ENCODE results near the gene AGAP4. TPM values are rescaled to one million over a fixed set of nuclear protein-coding genes. Genes with fewer than 3 reads are reported as not detected.
"Not testable (repeated sequence)": the region's sequence is repeated elsewhere in the genome, so short reads cannot be mapped to it uniquely, and the experiment has no call there.

The AGAP4 gene
- total RNA-seq, 1 donor from 2014 or later = 9.2 TPM

- H3K4me3 ChIP-seq (ENCODE audit: low read depth, low read length) = no peak overlapping the region
- no peak for TF ChIP-seq CTCF (conservative IDR thresholded peaks at IDR 0.05; ENCODE audit: low read depth, low read length)
- DNase-seq (ENCODE audit: low read depth) = no peak
Observed at GRCh38 chr10:45817130-45817859, 30.0 kb downstream of the AGAP4 start.

DNA sequence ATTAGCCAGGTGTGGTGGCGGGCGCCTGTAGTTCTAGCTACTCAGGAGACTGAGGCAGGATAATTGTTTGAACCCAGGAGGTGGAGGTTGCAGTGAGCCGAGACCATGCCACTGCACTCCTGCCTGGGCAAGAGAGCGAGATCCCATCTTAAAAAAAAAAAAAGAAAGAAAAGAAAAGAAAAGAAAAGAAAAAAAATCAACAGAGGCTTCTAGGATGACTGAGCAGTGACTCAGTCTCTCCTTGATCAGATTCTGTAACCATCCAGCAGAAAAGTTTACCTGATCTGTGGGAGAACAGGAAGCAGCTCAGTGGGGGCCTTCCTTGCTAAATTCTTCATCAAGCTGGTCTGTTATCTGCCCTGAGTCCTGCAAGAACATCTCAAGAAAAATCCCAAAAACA, 33.2 kb downstream of the AGAP4 start:
- DNase-seq (ENCODE audit: low read depth) = peak; percentile 16
- H3K4me3 ChIP-seq (ENCODE audit: low read depth, low read length) = not testable (repeated sequence)

GRCh38 chr10:45812959-45813358, 34.3 kb downstream of the AGAP4 start:
- not testable (repeated sequence) for DNase-seq (ENCODE audit: low read depth); H3K4me3 ChIP-seq (ENCODE audit: low read depth, low read length)

DNA sequence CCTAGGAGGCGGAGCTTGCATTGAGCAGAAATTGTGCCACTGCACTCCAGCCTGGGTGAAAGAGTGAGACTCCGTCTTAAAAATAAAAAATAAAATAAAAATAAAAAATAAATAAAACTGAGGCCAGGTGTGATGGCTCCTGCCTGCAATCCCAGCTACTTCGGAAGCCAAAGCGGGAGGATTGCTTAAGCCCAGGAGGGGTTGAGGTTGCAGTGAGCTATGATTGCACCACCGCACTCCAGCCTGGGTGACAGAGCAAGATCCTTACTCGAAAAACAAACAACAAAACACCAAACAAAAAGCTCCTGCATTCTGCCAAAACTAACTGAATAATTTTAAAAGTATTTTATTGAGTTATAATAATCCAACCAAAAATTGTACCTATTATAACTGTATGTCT, 36.2 kb downstream of the AGAP4 start:
- no peak for TF ChIP-seq CTCF (conservative IDR thresholded peaks at IDR 0.05; ENCODE audit: low read depth, low read length)
- no peak for DNase-seq (ENCODE audit: low read depth)
- H3K4me3 ChIP-seq (ENCODE audit: low read depth, low read length) = no peak overlapping the region

- DNase-seq (ENCODE audit: low read depth) = no peak
- TF ChIP-seq CTCF (conservative IDR thresholded peaks at IDR 0.05; ENCODE audit: low read depth, low read length) = no peak
- H3K4me3 ChIP-seq (ENCODE audit: low read depth, low read length) = no peak overlapping the region
Observed at GRCh38 chr10:45809837-45810236, 37.5 kb downstream of the AGAP4 start.

DNA sequence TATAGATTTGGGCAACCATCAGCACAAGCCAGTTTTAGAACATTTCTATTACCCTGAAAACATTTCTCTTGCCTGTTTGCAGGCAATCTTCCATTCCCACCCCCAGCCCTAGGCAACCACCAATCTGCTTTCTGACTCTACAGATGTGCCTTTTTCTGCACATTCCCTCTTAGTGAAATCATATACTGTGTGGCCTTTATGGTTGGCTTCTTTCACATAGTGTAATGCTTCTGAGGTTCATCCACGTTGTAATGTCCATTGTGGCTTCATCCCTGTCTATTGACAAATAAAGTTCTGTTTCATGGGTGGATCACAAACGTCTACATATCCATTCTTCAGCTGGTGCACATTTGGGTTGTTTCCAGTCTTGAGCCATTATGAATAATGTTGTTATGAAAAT, 42.3 kb downstream of the AGAP4 start:
- DNase-seq (ENCODE audit: low read depth); H3K4me3 ChIP-seq (ENCODE audit: low read depth, low read length): not testable (repeated sequence)

GRCh38 chr10:45803060-45804010, 44.0 kb downstream of the AGAP4 start:
- H3K4me3 ChIP-seq (ENCODE audit: low read depth, low read length) = not testable (repeated sequence)
- peak; percentile 16 for DNase-seq (ENCODE audit: low read depth)

DNA sequence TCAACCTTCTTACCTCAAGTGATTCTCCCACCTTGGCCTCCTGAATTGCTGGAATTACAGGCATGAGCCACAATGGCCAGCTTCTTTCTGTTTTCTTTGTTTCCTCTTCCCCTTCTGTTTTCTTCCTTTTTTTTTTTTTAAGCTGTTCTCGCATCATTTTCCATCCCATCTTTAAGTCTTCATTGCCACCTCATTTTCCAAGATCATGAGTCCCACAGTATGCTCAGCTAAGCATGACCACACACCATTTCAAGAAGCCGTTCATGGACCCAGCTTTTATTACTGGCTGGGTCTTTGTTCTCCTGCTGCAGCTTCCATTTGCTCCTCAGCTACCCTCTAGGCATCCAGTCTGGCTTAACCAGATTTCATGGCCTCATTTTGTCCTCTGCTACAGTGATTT, 52.5 kb downstream of the AGAP4 start:
- not testable (repeated sequence) for H3K4me3 ChIP-seq (ENCODE audit: low read depth, low read length); DNase-seq (ENCODE audit: low read depth)

- not testable (repeated sequence) for DNase-seq (ENCODE audit: low read depth); H3K4me3 ChIP-seq (ENCODE audit: low read depth, low read length)
Observed at GRCh38 chr10:45790694-45791426, 56.4 kb downstream of the AGAP4 start.

DNA sequence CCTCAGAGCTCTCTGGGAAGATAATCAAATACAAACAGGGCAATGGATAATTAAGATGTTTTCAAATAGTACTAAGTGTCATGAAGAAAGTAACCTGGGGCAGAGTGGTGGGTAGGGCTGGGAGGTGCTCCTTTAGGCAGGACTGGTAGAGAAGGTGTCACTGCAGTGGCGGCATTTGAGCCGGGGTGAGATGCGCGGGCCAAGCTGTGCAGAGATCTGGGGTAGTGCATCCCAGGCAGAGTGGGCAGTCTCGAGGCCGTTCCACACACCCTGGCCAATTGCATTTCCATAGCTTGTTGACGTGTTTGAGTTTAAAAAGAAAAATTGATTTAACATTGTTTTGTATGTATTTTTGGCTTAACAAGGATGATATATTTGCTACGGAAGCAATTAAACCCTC, 57.3 kb downstream of the AGAP4 start:
- not testable (repeated sequence) for H3K4me3 ChIP-seq (ENCODE audit: low read depth, low read length); DNase-seq (ENCODE audit: low read depth)

DNA sequence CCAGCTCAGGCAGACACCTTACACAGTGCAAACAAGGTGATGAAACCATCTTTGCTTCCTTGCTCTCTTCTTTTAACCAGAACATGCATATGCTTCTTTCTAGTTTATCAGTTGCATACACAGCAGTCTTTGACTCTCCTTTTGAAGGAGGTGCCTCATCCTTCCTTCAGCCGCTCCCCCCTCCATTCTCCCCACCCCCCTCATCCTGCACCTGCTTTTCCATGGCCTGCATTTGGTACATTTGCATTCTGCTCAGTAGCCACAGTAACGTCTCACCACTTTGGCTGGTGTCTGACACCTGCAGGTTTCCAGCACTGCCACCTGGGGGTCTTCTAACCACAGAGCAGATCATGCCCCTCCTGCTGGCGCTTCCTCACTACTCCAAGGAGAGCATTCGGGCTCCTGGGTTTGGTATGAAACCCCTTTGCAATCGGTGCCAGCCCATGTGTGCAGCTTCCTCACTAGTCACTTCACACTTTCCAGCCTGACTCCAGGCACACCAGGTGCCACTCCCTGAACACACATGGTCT, 60.0 kb downstream of the AGAP4 start:
- not testable (repeated sequence) for DNase-seq (ENCODE audit: low read depth)

GRCh38 chr10:45786217-45786616, 61.1 kb downstream of the AGAP4 start:
- DNase-seq (ENCODE audit: low read depth); H3K4me3 ChIP-seq (ENCODE audit: low read depth, low read length): not testable (repeated sequence)

More for the DNA sequence above, 60.0 kb downstream of the AGAP4 start:
- H3K4me3 ChIP-seq (ENCODE audit: low read depth, low read length) = not testable (repeated sequence)

All from epithelial cell of proximal tubule (primary cell).